NT2/D1 (cell line): ENCODE measurements around the gene NUDT2.

ENCODE experiments used
- SUZ12 ChIP-seq: IDR thresholded peaks from 2 replicates; pipeline ENCODE4 v1.6.1; 2011; ENCODE audit not compliant: insufficient read length, insufficient read depth; ENCODE audit errors: extremely low read depth
- YY1 ChIP-seq: IDR thresholded peaks from 2 replicates; pipeline ENCODE4 v1.6.1; 2011; ENCODE audit not compliant: insufficient read length, insufficient read depth
- ZNF274 ChIP-seq: IDR thresholded peaks from 2 replicates; pipeline ENCODE4 v1.6.1; 2011; ENCODE audit warnings: mild to moderate bottlenecking, low read depth, low read length

DNA sequence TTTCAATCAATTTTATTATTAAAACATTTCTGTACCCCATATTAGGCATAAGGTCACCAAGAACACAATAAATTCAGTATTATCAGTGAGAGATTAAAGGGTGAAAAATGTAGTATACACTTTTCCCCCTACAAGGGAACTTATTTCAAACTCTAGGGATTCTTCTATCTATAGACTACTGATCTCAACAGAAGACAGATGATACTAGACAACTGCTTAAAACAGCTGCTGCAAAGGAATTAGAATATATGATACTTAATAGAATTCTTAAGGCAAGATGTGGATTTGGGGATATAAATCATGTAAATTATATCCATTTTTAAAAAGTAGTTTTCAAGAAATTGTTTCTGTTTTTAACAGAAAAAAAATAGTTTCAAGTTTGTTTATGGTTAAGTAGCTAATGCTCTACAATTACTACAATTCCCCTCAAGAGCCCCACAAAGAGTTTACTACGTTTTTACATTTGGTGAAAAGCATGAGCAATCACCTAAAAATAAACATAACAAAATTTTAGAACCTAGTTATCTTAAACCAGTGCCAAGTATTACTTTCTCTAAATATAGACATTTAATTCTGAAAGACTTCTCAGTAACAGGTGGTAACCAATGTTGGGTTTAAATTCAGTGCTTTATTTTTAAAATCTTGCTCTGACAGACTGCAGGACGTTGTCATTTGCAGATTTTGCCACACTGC lies 6.3 kb upstream of the NUDT2 start:
- no peak for TF ChIP-seq SUZ12
- no peak for TF ChIP-seq ZNF274
- TF ChIP-seq YY1, result no peak
